Measurements from ENCODE around the gene FAHD2B.
"Not testable (repeated sequence)": the region's sequence is repeated elsewhere in the genome, so short reads cannot be mapped to it uniquely, and the experiment has no call there.

FAHD2B gene

GRCh38 chr2:97094772-97095611 lies at the start of gene FAHD2B:
FAHD2B (minus strand) TSS chr2:97094882; CDS start chr2:97091706, 3,176 bp downstream.
- DNase-seq: peak; percentile 3

GRCh38 chr2:97144016-97144415 lies 49.3 kb upstream of the FAHD2B start:
- DNase-seq: not testable (repeated sequence)

- not testable (repeated sequence) for DNase-seq
Observed at GRCh38 chr2:97129090-97129489, 34.4 kb upstream of the FAHD2B start.

- not testable (repeated sequence) for DNase-seq
Observed at GRCh38 chr2:97113882-97114255, 19.2 kb upstream of the FAHD2B start.

- not testable (repeated sequence) for DNase-seq
Observed at GRCh38 chr2:97113050-97113881, 18.6 kb upstream of the FAHD2B start, which contains the start of gene ANKRD36. ANKRD36 (plus strand) TSS chr2:97113153; CDS start chr2:97113740, 587 bp downstream.

- DNase-seq: not testable (repeated sequence)
Observed at GRCh38 chr2:97112320-97113049, 17.8 kb upstream of the FAHD2B start.

GRCh38 chr2:97111246-97111645 lies 16.6 kb upstream of the FAHD2B start:
- DNase-seq: not testable (repeated sequence)

GRCh38 chr2:97106878-97107277 lies 12.2 kb upstream of the FAHD2B start:
- DNase-seq: not testable (repeated sequence)

- not testable (repeated sequence) for DNase-seq
Observed at GRCh38 chr2:97098786-97099372, 4.2 kb upstream of the FAHD2B start.

GRCh38 chr2:97095661-97096060 lies 979 bp upstream of the FAHD2B start:
- DNase-seq: no peak

- DNase-seq: not testable (repeated sequence)
Observed at GRCh38 chr2:97093983-97094771, 505 bp downstream of the FAHD2B start.

- DNase-seq: not testable (repeated sequence)
Observed at GRCh38 chr2:97092946-97093345, 1.7 kb downstream of the FAHD2B start.

- DNase-seq: not testable (repeated sequence)
Observed at GRCh38 chr2:97088706-97089105, 6.0 kb downstream of the FAHD2B start.

GRCh38 chr2:97085093-97085492 lies 9.6 kb downstream of the FAHD2B start:
- DNase-seq: not testable (repeated sequence)

- DNase-seq: not testable (repeated sequence)
Observed at GRCh38 chr2:97083516-97083915, 11.2 kb downstream of the FAHD2B start.

GRCh38 chr2:97082206-97082605 lies 12.5 kb downstream of the FAHD2B start:
- peak; percentile 7 for DNase-seq

- not testable (repeated sequence) for DNase-seq
Observed at GRCh38 chr2:97080855-97081254, 13.8 kb downstream of the FAHD2B start.

- not testable (repeated sequence) for DNase-seq
Observed at GRCh38 chr2:97077213-97077612, 17.5 kb downstream of the FAHD2B start.

GRCh38 chr2:97070915-97071314 lies 23.8 kb downstream of the FAHD2B start:
- not testable (repeated sequence) for DNase-seq

GRCh38 chr2:97068722-97069121 lies 26.0 kb downstream of the FAHD2B start:
- DNase-seq: not testable (repeated sequence)

GRCh38 chr2:97068074-97068473 lies 26.6 kb downstream of the FAHD2B start:
- no peak for DNase-seq

Data from 8988T (cell line).